Neural cell (in vitro differentiated cells): ENCODE results near the gene DAW1. TPM values are rescaled to one million over a fixed set of nuclear protein-coding genes. Genes with fewer than 3 reads are reported as not detected.
"Not testable (repeated sequence)": the region's sequence is repeated elsewhere in the genome, so short reads cannot be mapped to it uniquely, and the experiment has no call there.

Experiments used
- H2AFZ ChIP-seq: fragments of 200-600, 300-800 bp; sonication (generic), shearing (Covaris generic); 2 replicates; pipeline ENCODE4 v1.6.0; 2014; ENCODE audit warnings: low read depth, mild to moderate bottlenecking, antibody characterized with exemption, low read length, moderate library complexity
- H3F3A ChIP-seq: fragments of 200-600 bp; shearing (Covaris generic); 2 replicates; pipeline ENCODE4 v1.6.1; 2016; ENCODE audit warnings: mild to moderate bottlenecking, moderate library complexity, mixed read lengths, antibody characterized with exemption, low read length; ENCODE audit not compliant: insufficient read depth, poor library complexity, severe bottlenecking
- H3K27ac ChIP-seq: fragments of 200-600, 300-800 bp; sonication (generic), shearing (Covaris generic); 2 replicates; pipeline ENCODE4 v1.5.1; 2014; ENCODE audit warnings: mild to moderate bottlenecking, low read length, moderate library complexity
- H3K27me3 ChIP-seq: fragments of 300-800, 200-600 bp; sonication (generic), shearing (Covaris generic); 2 replicates; pipeline ENCODE4 v1.6.0; 2014; ENCODE audit warnings: mild to moderate bottlenecking, low read depth, low read length, moderate library complexity; ENCODE audit not compliant: insufficient read depth
- H3K36me3 ChIP-seq: fragments of 300-800, 200-600 bp; sonication (generic), shearing (Covaris generic); 2 replicates; pipeline ENCODE4 v1.5.1; 2014; ENCODE audit warnings: mild to moderate bottlenecking, antibody characterized with exemption, low read length, moderate library complexity; ENCODE audit not compliant: insufficient read depth
- H3K4me2 ChIP-seq: fragments of 300-800, 200-600 bp; sonication (generic), shearing (Covaris generic); 2 replicates; pipeline ENCODE4 v1.6.0; 2014; ENCODE audit warnings: mild to moderate bottlenecking, low read length
- H3K4me3 ChIP-seq: fragments of 300-800, 200-600 bp; sonication (generic), shearing (Covaris generic); 2 replicates; pipeline ENCODE4 v1.5.1; 2014; ENCODE audit warnings: mild to moderate bottlenecking, low read length, moderate library complexity
- H3K79me2 ChIP-seq: fragments of 200-600 bp; shearing (Covaris generic); replicated peaks from 2 replicates; pipeline ENCODE4 v1.6.0; 2014; ENCODE audit warnings: mild to moderate bottlenecking, low read length, moderate library complexity; ENCODE audit not compliant: insufficient read depth
- H3K9ac ChIP-seq: fragments of 300-800, 200-600 bp; sonication (generic), shearing (Covaris generic); 2 replicates; pipeline ENCODE4 v1.6.1; 2016; ENCODE audit warnings: mild to moderate bottlenecking, low read length, mixed read lengths
- H3K9me2 ChIP-seq: fragments of 200-600 bp; shearing (Covaris generic); 2 replicates; pipeline ENCODE4 v1.6.1; 2016; ENCODE audit warnings: mild to moderate bottlenecking, low read length, mixed read lengths; ENCODE audit not compliant: insufficient read depth
- H3K9me3 ChIP-seq: fragments of 200-600, 300-800 bp; sonication (generic), shearing (Covaris generic); 2 replicates; pipeline ENCODE4 v1.6.1; 2016; ENCODE audit warnings: mild to moderate bottlenecking, mixed run types, low read length, moderate library complexity, mixed read lengths
- H4K20me1 ChIP-seq: fragments of 200-600 bp; shearing (Covaris generic); 2 replicates; pipeline ENCODE4 v1.6.1; 2016; ENCODE audit warnings: mild to moderate bottlenecking, mixed run types; ENCODE audit not compliant: insufficient read depth
- CTCF ChIP-seq: fragments of 450-650 bp; IDR thresholded peaks from 2 replicates; pipeline ENCODE4 v1.5.1; 2014; ENCODE audit warnings: antibody characterized with exemption, mild to moderate bottlenecking, moderate library complexity; ENCODE audit not compliant: poor library complexity, severe bottlenecking
- EP300 ChIP-seq: fragments of 450-650 bp; conservative IDR thresholded peaks from 2 replicates; pipeline ENCODE4 v1.6.1; 2014; ENCODE audit warnings: antibody characterized with exemption, mild to moderate bottlenecking, moderate library complexity; ENCODE audit not compliant: poor library complexity, severe bottlenecking
- EZH2 ChIP-seq: fragments of 200-600, 300-800 bp; shearing (Covaris generic), sonication (generic); IDR thresholded peaks from 2 replicates; pipeline ENCODE4 v1.6.1; 2014; ENCODE audit warnings: antibody characterized with exemption, low read length, borderline replicate concordance, mild to moderate bottlenecking; ENCODE audit not compliant: insufficient read depth, poor library complexity, severe bottlenecking
- MXI1 ChIP-seq: fragments of 450-650 bp; conservative IDR thresholded peaks from 2 replicates; pipeline ENCODE4 v1.6.1; 2014; ENCODE audit warnings: antibody characterized with exemption, mild to moderate bottlenecking; ENCODE audit not compliant: poor library complexity, severe bottlenecking
- POLR2AphosphoS5 ChIP-seq: IDR thresholded peaks from 2 replicates; pipeline ENCODE4 v1.6.1; 2012
- RAD21 ChIP-seq: fragments of 450-650 bp; conservative IDR thresholded peaks from 2 replicates; pipeline ENCODE4 v1.6.1; 2014; ENCODE audit warnings: antibody characterized with exemption, mild to moderate bottlenecking, moderate library complexity
- REST ChIP-seq: IDR thresholded peaks from 2 replicates; pipeline ENCODE4 v1.6.1; 2012; ENCODE audit warnings: borderline replicate concordance
- SMC3 ChIP-seq: fragments of 450-650 bp; conservative IDR thresholded peaks from 2 replicates; pipeline ENCODE4 v1.6.1; 2014; ENCODE audit warnings: antibody characterized with exemption, mild to moderate bottlenecking, moderate library complexity; ENCODE audit not compliant: poor library complexity
- TAF1 ChIP-seq: IDR thresholded peaks from 2 replicates; pipeline ENCODE4 v1.6.1; 2012; ENCODE audit warnings: low read depth
- polyA plus RNA-seq: library from polyadenylated mRNA; depleted of rRNA; stranded (reverse); fragments of >200 nt; gene quantifications from 2 replicates; pipeline ENCODE4 v1.2.3, GENCODE V29; 2014

Gene DAW1
- polyA plus RNA-seq, 1 donor from 2014 or later = 1.5 TPM

DNA sequence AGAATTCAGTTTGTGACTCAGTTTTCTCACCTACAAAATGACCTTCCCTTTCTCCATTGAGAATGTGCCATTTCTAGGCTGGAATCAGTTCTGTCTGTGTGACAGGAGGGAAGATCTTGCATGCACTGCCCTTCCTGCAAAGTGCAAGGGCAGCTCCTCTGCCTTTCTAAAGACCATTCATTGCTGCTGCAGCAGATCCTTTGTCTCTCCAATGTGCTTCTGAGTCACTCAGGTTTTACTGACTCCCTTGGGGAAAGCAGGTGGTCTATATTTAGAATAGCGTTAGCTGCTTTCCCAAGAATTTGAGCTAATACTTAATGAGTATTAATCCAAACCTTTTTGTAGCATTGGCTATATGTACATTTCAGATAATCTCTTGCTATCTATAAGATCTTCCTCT is 62.5 kb downstream of the DAW1 start:
- no peaks in the 10 kb centered on the region for H3K9me3 ChIP-seq
- TF ChIP-seq EP300 (no peak), EZH2 (no peak), TAF1 (no peak), RAD21 (no peak), CTCF (no peak), SMC3 (no peak)
- no peaks in the 10 kb centered on the region for H3K36me3 ChIP-seq
- H2AFZ ChIP-seq = no peak overlapping the region
- H4K20me1 ChIP-seq = no peaks in the 10 kb centered on the region
- H3K9ac ChIP-seq = no peak overlapping the region
- no peak overlapping the region for H3K4me2 ChIP-seq
- no peaks in the 10 kb centered on the region for H3K79me2 ChIP-seq
- H3K27me3 ChIP-seq = no peaks in the 10 kb centered on the region
- no peak overlapping the region for H3K4me3 ChIP-seq
- no peaks in the 10 kb centered on the region for H3K9me2 ChIP-seq
- H3K27ac ChIP-seq = no peak overlapping the region
- no peaks in the 10 kb centered on the region for H3F3A ChIP-seq

- H2AFZ ChIP-seq, H4K20me1 ChIP-seq, H3K4me2 ChIP-seq, H3K4me3 ChIP-seq, H3K36me3 ChIP-seq, H3K27ac ChIP-seq, H3K27me3 ChIP-seq, H3F3A ChIP-seq, H3K9me3 ChIP-seq, H3K79me2 ChIP-seq, H3K9ac ChIP-seq, H3K9me2 ChIP-seq: not testable (repeated sequence)
Observed at GRCh38 chr2:227936249-227936648, 64.8 kb downstream of the DAW1 start.

DNA sequence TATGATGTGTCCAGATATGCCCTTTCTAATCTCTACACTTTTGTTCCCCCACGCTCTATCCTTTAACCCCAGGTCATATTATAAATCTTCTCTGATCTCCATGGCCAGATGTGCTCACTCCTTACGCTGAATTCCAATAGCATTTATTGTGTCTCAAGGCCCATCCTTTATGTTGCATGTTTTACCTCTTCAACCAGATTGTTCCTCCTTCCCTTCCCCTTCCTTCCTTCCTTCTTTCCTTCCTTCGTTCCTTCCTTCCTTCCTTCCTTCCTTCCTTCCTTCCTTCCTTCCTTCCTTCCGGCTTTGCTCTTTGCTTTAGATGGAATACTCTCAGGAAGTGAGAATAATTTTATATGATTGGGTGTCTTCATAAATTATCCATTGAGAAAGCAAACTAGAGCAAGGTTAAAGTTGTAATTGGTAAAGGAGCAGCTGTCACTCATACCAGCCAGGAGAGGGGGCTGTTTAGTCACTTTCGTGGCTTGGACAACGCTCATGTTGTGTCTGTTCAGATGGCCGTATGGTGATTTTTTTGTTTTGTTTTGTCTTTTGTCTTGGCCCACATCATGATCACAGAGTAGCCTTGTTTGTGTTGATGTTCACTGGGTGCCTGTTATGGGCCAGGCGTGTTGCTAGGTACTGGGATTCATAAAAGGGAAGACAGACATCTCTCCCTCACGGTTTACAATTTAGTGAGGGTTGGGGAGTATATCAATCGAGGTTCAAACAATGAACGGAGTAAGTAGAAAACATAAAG is 68.0 kb downstream of the DAW1 start:
- Histone ChIP-seq H3K36me3 (no peaks in the 10 kb centered on the region), H3K4me3 (no peak overlapping the region), H2AFZ (no peak overlapping the region), H3K4me2 (no peak overlapping the region), H3K9me2 (no peaks in the 10 kb centered on the region), H3K27me3 (no peaks in the 10 kb centered on the region), H4K20me1 (no peaks in the 10 kb centered on the region), H3K79me2 (no peaks in the 10 kb centered on the region), H3K27ac (no peak overlapping the region), H3F3A (no peaks in the 10 kb centered on the region), H3K9me3 (no peaks in the 10 kb centered on the region), H3K9ac (no peak overlapping the region)
- TF ChIP-seq MXI1 (no peak), REST (no peak), POLR2AphosphoS5 (no peak), RAD21 (peak; percentile 81), TAF1 (no peak), CTCF (peak; percentile 73), EZH2 (no peak), EP300 (no peak), SMC3 (peak; percentile 81)
